Duodenal mucosa (tissue), 2 donors: ENCODE measurements around the gene EXD3.

Experiments
- H3K27ac ChIP-seq: one replicate; pipeline ENCODE4 v1.7.0; 2013; ENCODE audit warnings: low read depth, low read length
- H3K27me3 ChIP-seq, 2 donors: one replicate each; pipeline ENCODE4 v1.7.0; 2013; ENCODE audit warnings: low read length in 2 of 2, control low read depth in 1 of 2; ENCODE audit not compliant: insufficient read depth in 2 of 2, control insufficient read depth in 1 of 2
- H3K36me3 ChIP-seq, 2 donors: one replicate each; pipeline ENCODE4 v1.7.0; 2013; ENCODE audit warnings: low read length in 2 of 2, control low read depth in 1 of 2; ENCODE audit not compliant: insufficient read depth in 2 of 2, control insufficient read depth in 1 of 2
- H3K4me1 ChIP-seq, 2 donors: one replicate each; pipeline ENCODE4 v1.7.0; 2013; ENCODE audit warnings: low read length in 2 of 2, control low read depth in 1 of 2; ENCODE audit not compliant: insufficient read depth in 2 of 2, control insufficient read depth in 1 of 2
- H3K4me3 ChIP-seq, 2 donors: one replicate each; pipeline ENCODE4 v1.7.0; 2013; ENCODE audit warnings: low read length in 2 of 2, low read depth in 1 of 2
- H3K9ac ChIP-seq, 2 donors: one replicate each; pipeline ENCODE4 v1.7.0; 2013; ENCODE audit warnings: low read length in 2 of 2, low read depth in 1 of 2
- H3K9me3 ChIP-seq, 2 donors: one replicate each; pipeline ENCODE4 v1.7.0; 2013; ENCODE audit warnings: low read length in 2 of 2, control low read depth in 1 of 2; ENCODE audit not compliant: control insufficient read depth in 1 of 2

The EXD3 gene

DNA sequence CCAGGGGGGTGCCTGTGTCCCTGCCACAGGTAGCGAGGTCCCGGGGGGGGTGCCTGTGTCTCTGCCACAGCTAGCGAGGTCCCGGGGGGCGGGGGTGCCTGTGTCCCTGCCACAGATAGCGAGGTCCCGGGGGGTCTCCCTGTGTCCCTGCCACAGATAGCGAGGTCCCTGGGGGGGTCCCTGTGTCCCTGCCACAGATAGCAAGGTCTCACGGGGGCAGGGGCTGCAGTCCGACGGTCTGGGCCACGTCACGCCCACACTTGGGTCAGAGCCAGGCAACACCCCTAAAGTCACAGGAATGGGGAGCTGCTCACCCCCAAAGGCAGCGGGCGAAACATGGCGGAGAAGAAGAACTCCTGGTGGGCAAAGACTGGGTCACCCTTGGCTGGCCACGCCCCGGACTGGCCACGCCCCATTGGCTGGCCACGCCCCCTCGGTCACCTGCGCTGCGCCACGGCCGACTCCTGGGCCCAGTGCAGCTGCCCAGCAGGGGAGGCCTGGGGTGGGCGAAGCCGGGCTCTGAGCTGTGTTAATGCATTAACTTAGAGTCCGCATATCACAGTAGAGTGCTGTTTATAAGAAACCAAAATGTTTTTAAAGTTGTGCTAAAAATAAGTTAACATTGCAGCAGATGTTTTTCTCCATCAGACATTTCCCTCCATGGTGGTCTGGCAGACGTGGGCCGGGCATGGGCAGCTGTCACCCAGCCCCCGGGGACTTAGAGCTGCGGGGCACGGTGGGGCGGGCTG is 7.2 kb upstream of the EXD3 start:
- peak overlapping the region in 1 of 2 donors; percentile 60 for H3K4me3 ChIP-seq
- peaks cover 7 to 15% of the 10 kb centered on the region in 2 donors for H3K4me1 ChIP-seq
- no peak overlapping the region for H3K9ac ChIP-seq
- no peaks in the 10 kb centered on the region for H3K9me3 ChIP-seq
- no peaks in the 10 kb centered on the region for H3K36me3 ChIP-seq
- H3K27me3 ChIP-seq = no peaks in the 10 kb centered on the region
- H3K27ac ChIP-seq = no peak overlapping the region

DNA sequence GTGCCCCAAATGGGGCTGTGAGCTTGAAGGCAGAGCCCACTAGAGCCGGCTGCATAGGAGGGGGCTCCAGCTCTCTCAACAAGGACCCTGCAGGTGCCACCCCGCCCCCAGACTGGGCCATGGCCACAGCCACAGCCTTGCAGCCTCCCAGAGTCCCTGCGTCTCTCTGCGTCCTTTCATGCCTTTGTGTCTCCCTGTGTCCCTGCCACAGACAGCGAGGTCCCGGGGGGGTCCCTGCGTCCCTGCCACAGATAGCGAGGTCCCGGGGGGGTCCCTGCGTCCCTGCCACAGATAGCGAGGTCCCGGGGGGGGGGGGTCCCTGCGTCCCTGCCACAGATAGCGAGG is 6.6 kb upstream of the EXD3 start:
- Histone ChIP-seq H3K9me3 (no peaks in the 10 kb centered on the region), H3K9ac (no peak overlapping the region), H3K4me1 (peaks cover 13 to 20% of the 10 kb centered on the region in 2 donors), H3K36me3 (no peaks in the 10 kb centered on the region), H3K4me3 (no peak overlapping the region), H3K27ac (no peak overlapping the region), H3K27me3 (no peaks in the 10 kb centered on the region)

DNA sequence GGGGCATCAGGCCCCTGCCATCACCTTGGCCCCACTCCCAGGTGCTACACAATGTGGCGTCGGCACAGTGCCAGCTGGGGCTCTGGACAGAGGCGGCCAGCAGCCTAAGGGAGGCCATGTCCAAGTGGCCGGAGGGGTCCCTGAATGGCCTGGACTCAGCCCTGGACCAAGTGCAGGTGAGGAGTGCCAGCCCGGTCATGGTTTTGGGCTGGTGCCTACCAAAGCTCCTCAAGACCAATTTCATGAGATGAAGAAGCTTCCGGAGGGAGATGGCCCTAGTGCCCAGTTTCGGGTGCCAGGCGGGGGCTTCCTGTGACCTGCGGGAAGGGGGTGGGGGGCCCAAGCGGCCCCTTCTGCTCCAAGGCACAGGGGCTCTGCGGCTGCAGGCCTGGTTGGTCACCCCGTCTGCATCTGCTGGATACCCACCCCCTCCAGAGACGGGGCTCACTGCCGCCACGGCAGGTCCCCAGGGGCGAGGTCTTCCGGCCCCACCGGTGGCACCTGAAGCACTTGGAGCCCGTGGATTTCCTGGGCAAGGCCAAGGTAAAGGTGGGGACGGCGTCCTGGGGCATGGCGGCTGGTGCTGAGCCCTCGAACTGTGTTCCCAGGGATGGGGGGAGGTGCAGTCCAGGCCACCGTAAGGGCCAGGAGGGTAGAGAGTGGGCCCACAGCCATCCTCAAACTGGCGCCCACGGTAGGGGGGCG is 6.0 kb upstream of the EXD3 start:
- Histone ChIP-seq H3K9ac (no peak overlapping the region), H3K36me3 (no peaks in the 10 kb centered on the region), H3K9me3 (no peaks in the 10 kb centered on the region), H3K27me3 (no peaks in the 10 kb centered on the region), H3K4me1 (peaks cover 18 to 22% of the 10 kb centered on the region in 2 donors), H3K27ac (no peak overlapping the region), H3K4me3 (no peak overlapping the region)

DNA sequence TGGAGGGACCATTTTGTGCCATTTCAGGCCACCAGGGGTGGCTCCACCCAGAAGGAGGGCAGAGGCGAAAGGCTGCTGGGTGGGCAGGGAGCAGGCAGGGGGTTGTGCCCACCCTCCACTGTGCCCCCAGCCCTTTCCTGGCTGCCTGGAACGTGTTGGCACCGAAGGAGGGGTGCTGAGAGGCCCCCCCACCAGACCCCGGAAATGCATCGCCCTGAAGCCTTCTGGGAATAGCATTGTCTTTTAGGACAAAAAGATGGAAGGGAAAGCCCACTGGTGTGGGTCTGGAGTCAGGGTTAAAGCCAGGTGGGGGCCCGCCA is 5.3 kb upstream of the EXD3 start:
- H3K27ac ChIP-seq = no peak overlapping the region
- H3K9ac ChIP-seq = no peak overlapping the region
- H3K9me3 ChIP-seq = no peaks in the 10 kb centered on the region
- peaks cover 18 to 23% of the 10 kb centered on the region in 2 donors for H3K4me1 ChIP-seq
- H3K4me3 ChIP-seq = no peak overlapping the region
- no peaks in the 10 kb centered on the region for H3K36me3 ChIP-seq
- no peaks in the 10 kb centered on the region for H3K27me3 ChIP-seq

DNA sequence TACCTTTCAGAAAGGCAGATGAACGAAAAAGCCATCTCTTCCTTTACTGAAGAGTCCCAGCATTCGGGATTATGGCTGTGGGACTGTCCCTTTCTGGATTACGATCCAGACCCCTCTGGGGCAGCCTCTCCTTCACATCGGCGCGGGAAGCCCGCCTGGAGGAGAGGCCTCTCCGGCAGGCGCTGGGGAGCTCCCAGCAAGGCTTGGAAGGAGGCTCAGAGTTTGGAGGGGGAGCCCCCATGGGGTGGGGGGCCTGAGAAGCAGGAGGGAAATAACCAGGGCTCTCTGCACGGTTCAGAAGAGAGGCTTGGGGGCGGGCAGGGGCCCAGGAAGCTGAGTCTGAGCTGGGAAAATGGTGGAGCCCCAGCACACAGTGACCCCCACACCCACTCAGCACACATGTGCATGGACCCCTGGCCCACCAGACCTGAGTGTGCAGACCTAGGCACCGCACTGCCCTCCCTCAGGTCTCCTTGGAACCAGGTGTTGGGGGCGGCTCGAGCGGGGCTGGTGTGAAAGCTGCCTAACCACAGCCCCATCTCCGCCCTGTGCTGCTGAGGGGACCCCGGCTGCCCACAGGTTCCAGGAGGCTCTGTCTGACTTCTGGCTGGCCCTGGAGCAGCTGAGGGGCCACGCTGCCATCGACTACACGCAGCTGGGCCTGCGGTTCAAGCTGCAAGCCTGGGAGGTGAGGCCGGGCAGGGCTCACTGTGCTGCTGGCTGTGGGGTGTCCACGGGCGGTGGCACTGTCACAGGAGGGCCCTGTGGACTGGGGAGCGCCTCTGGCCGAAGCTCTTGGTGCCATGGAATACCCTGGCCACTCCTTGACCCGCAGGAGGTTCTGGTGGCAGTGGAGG is 4.7 kb upstream of the EXD3 start:
- Histone ChIP-seq H3K36me3 (no peaks in the 10 kb centered on the region), H3K4me1 (peaks cover 18 to 23% of the 10 kb centered on the region in 2 donors), H3K9me3 (no peaks in the 10 kb centered on the region), H3K9ac (no peak overlapping the region), H3K27ac (no peak overlapping the region), H3K4me3 (no peak overlapping the region), H3K27me3 (no peaks in the 10 kb centered on the region)

DNA sequence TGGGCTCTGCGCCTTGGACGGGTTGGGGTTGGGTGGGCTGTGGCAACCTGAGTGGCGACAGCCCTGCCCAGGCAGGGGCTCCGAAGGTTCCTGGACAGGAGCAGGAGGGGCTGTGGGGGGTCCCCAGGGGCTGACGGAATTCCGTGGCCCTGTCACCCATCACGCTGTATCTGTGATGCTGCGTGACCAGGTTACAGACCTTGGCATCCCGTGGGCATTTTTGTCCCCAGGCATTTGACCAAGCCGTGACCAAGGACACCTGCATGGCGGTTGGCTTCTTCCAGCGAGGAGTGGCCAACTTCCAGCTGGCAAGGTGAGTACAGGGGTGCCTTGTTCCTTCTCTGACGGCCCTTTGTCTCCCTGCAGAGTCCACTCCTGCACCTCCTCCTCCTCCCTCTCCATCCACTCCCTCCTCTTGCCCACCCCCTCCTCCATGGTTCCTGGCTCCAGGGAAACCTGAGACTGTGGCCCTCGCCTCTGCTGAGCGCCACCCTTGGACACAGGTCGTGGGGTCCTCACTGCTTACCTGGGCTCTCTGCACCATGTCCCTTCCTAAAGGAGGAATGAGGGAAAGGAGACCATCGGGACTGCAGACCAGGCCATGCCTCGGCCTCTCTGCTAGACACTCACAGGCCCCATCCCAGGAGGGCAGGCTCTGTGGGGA is 3.2 kb upstream of the EXD3 start:
- no peak overlapping the region for H3K27ac ChIP-seq
- no peaks in the 10 kb centered on the region for H3K9me3 ChIP-seq
- no peak overlapping the region for H3K9ac ChIP-seq
- H3K36me3 ChIP-seq = no peaks in the 10 kb centered on the region
- H3K4me3 ChIP-seq = no peak overlapping the region
- no peaks in the 10 kb centered on the region for H3K27me3 ChIP-seq
- H3K4me1 ChIP-seq = peaks cover 26 to 31% of the 10 kb centered on the region in 2 donors

DNA sequence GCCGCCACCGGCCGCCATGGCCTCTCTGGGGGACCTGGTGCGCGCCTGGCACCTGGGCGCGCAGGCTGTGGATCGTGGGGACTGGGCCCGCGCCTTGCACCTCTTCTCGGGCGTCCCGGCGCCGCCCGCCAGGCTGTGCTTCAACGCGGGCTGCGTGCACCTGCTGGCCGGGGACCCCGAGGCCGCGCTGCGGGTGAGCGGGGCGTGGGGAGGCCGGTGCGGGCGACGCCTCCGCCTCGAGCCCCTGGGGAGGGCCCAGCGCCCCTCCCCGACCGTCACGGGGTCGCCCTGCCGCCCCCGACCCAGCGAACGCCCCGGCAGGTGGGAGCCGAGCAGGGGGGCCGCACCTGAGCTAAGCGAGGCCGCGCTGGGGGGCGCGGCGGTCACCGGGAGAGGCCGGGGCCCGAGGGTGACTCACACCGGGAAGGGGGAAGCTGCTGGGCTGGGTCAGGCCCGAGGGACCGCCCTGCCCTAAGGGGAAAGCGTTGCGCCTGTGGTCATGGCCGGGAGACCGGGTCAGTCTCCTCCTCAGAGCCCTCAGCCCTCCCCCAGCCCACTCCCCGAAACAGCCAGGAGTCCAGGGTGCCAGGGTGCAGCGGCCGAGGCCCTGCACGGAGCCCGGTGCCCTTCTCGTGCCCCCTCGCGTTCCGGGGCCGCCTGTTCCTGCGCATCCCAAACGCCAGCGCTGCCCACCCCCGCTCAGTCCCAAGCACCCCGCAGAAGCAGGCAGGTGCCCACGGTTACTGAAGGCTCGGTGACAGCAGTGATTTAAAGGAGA is 741 bp upstream of the EXD3 start:
- H3K27me3 ChIP-seq = no peaks in the 10 kb centered on the region
- H3K27ac ChIP-seq = peak overlapping the region; percentile 84
- peaks cover 17 to 20% of the 10 kb centered on the region in 2 donors for H3K4me1 ChIP-seq
- H3K9me3 ChIP-seq = no peaks in the 10 kb centered on the region
- H3K9ac ChIP-seq = peak overlapping the region; percentile 74 to 84
- peak overlapping the region; percentile 69 to 83 for H3K4me3 ChIP-seq
- H3K36me3 ChIP-seq = no peaks in the 10 kb centered on the region

DNA sequence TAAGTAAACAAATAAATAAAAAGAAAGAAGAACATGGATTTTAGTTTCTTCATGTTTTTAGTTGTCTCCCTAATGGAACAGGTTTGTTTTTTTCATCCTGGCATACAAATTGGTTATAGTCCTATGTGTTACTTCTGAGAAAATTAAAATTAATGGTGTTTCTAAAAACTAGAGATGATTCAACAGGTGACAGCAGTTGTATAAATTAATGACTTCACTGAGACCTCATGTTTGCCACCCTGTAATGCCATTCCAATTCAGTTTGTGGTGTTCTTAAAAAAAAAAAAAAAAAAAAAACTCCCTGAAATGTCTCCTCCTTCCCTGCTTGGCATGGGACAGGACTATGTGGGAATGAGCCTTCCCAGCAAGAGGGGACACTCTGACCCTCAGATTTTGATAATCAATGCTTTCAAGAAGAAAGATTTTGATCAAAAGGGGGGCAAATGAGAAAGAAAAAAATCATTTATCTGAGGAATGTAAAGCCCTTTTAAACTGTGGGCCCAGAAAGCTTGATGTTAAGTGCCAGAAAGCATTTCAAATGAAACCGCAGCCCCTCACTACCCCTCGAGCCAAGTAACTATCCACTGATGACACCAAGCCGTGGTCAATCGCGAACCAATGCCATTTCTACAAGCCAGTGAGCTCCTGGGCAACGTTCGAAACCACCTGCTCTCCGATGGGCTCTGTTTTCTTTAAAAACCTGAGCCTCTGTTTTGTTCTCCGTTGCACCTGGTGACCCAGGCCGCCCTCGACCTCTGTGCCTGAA is 941 bp downstream of the EXD3 start:
- Histone ChIP-seq H3K9me3 (no peaks in the 10 kb centered on the region), H3K9ac (peak overlapping the region; percentile 73 to 81), H3K36me3 (no peaks in the 10 kb centered on the region), H3K27ac (no peak overlapping the region), H3K4me3 (peak overlapping the region; percentile 83 to 86), H3K27me3 (no peaks in the 10 kb centered on the region), H3K4me1 (peaks cover 17 to 20% of the 10 kb centered on the region in 2 donors)
